ENCODE results near the gene TM7SF3.

Gene TM7SF3

DNA sequence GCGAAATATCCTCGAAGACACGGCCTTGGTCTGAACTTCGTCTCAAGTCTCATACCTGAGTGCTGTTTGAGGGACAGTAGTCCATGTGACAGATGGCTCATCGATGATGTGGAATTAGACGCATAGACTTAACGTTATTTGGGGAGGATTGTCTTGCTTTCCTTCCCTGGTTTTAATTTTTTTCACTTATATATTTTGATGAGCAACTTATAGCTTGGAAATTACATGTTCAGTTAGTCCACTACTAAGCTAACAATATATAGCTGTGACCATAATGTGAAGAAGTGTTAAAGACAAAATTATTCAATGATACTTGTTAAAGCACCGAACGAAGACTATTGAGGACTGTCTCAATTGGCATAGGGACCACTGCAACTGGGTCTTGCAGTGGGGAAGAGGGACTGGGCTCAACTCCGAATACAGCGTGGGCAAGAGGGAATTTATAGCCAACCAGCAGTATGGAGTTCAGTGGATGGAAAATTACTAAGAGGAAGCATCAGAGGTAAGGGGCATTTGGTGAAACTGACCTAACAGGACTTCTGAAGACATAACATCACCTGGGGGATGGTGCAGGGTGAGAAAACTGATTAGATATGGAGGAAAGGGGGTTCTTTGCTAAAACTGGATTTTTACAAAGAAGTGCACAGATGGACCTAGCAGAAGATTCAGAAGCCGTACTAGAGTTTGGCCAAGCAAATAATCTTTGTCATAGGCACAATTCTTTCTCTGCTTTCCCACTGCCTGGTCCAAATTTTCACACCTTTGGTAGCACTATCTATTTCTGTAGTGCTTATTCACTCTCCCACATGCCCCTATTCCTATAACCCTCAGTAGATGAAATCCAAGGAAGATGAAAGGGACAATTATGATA, 910 bp upstream of the TM7SF3 start:
- no peak for DNase-seq

GRCh38 chr12:27013611-27014084, 536 bp downstream of the TM7SF3 start:
- DNase-seq, result no peak

- DNase-seq, result no peak
Observed at GRCh38 chr12:27012982-27013255, 1.3 kb downstream of the TM7SF3 start.

- no peak for DNase-seq
Observed at GRCh38 chr12:27012239-27012981, 1.8 kb downstream of the TM7SF3 start.

DNA sequence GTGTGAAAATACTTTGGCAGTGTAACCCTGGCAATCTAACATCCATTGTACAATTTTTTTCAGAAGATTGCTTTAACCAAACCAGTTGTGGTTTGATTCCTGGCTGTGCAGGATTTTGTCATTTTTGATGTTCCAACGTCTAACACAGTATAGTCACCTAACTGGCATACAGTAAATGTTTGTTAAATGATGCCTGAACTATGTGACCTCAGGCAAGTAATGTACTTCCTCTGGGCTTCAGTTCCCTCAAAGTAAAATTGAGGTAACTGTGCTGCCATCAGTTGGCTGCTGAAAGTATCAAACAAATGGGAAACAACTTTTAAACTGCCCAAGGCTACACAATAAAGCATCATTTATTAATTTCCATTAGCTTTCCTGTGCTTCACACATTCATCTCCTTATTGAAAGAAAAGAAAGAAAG, 4.3 kb downstream of the TM7SF3 start:
- DNase-seq, result no peak

GRCh38 chr12:27008081-27008480, 6.1 kb downstream of the TM7SF3 start:
- no peak for DNase-seq

- no peak for DNase-seq
Observed at GRCh38 chr12:27006797-27007467, 7.3 kb downstream of the TM7SF3 start.

DNA sequence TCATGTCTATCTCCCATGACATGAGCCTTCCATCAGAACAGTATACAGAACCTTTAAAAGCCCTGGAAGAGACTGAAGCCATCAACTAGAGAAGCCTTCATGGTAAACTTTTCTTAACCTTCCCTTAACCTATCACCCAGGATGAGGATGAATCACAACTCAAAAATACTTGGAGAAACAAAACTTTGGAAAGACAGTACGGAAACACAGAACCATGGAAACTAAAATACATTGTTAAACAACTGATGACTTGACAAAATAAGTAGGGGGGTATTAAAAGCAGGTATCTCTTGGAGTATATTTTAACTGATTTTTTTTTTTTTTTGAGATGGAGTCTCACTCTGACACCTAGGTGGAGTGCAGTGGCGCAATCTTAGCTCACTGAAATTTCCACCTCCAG, 8.7 kb downstream of the TM7SF3 start:
- DNase-seq, result no peak

GRCh38 chr12:27003421-27004381, 10.5 kb downstream of the TM7SF3 start:
- no peak for DNase-seq

DNA sequence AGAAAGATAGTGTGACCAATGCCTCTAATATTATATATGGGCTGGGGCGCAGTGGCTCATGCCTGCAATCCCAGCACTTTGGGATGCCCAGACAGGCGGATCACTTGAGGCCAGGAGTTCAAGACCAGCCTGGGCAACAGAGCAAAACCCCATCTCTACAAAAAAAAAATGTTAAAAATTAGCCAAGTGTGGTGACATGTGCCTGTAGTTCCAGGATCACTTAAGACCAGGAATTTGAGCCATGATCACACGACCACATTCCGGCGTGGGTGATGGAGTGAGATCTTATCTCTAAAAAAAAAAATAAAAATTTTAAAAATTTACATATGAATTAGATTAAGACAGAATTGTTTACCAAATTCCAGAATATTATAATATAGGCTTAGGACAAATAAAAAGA, 12.0 kb downstream of the TM7SF3 start:
- DNase-seq, result no peak

- DNase-seq, result no peak
Observed at GRCh38 chr12:27001663-27002062, 12.5 kb downstream of the TM7SF3 start.

- no peak for DNase-seq
Observed at GRCh38 chr12:27000961-27001360, 13.2 kb downstream of the TM7SF3 start.

- no peak for DNase-seq
Observed at GRCh38 chr12:26997003-26997402, 17.2 kb downstream of the TM7SF3 start.

GRCh38 chr12:26995706-26996105, 18.5 kb downstream of the TM7SF3 start:
- no peak for DNase-seq

DNA sequence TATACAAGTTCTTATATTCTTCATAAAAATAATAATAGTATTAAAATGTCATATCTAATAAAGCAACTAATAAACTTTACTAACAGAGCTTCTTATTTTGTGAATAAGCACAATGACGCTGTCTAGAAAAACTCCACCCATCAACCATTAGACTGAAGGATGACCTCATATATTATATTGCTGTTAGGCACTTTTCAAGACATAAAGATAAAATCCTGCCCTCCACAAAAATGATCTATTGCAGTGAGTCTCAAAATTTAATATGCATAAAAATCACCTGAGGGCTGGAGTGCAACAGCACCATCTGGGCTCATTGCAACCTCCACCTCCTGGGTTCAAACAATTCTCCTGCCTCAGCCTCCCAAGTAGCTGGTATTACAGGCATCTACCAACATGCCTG, 20.1 kb downstream of the TM7SF3 start:
- DNase-seq, result no peak

GRCh38 chr12:26991826-26992225, 22.4 kb downstream of the TM7SF3 start:
- no peak for DNase-seq

GRCh38 chr12:26989873-26990272, 24.3 kb downstream of the TM7SF3 start:
- DNase-seq, result no peak

DNA sequence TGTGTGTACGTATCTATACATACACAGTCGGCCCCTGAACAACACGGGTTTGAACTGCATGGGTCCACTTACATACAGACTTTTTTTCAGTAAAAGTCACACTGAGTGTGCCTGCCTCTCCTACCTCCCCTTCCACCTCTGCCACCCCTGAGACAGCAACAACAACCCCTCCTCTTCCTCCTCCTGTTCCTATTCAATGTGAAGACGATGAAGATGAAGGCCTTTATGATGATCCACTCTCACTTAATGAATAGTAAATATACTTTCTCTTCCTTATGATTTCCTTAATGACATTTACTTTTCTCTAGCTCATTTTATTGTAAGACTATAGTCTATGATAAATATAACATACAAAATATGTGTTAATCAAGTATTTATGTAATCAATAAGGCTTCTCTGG, 25.5 kb downstream of the TM7SF3 start:
- DNase-seq, result no peak

DNA sequence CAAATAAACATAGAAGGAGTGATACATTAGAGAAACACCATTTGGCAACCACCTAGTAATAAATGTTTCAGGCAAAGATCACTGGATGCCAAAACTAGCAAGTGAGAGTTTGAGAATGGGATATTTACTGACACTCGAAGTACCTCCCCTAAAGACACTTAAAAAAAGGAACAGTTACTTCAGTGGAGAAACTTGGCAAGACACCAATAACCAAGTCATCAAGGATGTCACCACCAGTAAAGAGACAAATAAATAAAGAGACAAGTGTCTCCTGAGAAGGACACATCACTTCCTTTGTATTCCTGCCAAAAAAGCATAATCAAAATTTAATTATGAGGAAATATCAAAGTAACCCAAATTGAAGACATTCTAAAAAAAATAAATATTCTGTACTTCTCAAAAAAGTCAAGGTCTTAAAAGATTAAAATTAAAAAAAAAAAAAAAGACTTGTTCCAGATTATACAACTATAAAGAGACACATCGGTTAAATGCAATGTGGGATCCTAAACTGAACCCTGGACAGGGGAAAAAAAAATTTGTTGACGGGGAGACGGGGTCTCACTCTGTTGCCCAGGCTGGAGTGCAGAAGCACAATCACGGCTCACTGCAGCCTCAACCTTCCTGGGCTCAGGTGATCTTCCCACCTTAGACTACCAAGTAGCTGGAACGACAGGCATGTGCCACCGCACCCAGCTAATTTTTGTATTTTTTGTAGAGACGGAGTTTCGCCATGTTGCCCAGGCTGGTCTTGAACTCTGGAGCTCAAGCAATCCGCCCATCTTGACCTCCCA, 26.4 kb downstream of the TM7SF3 start:
- no peak for DNase-seq

GRCh38 chr12:26982866-26983265, 31.3 kb downstream of the TM7SF3 start:
- no peak for DNase-seq

DNA sequence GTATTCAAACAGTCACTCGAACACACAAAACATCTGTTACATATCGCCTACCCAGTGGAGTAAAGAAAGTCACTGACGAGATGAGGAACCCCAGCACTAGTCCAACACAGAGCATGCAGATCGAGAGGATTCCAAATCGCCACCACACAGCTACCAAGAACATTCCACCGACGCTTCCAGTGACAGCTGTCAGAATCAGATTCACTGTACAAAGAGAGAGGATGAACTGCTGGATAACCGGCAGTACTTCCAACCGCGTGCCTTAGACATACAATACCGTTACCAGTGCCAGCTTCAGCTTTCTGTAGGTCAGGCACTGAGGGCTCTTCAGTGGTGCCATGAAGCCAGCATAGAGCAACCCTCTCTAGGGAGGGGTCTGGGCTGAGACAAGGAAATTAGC, 34.5 kb downstream of the TM7SF3 start:
- no peak for DNase-seq

DNA sequence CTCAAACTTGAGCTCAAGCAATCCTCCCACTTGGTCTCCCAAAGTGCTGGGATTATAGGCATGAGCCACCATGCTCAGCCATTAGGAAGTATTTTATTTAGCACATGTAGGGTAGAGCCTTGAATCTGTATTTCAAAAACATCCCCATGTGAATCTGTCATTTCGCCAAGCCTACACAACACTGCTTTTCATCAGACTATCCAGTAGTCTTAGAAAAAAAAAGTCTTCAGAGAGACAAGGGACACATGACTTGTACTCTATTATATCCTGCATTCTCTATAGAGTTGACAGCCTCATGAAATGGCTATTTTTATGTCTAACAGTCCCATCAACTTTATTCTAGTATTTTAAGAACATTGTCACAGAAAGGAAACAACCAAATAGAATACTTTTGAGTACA, 35.4 kb downstream of the TM7SF3 start:
- DNase-seq, result no peak

All from CD4-positive, alpha-beta T cell treated with Interleukin-15 for 1 hour (primary cell).